ENCODE measurements around the gene PIGM. TPM values are rescaled to one million over a fixed set of nuclear protein-coding genes. Genes with fewer than 3 reads are reported as not detected.

The PIGM gene
- polyA plus RNA-seq (ENCODE audit: insufficient read depth in 1 of 5, insufficient read length in 5 of 5, low replicate concordance in 1 of 5): 10 to 100 TPM in 4 of 5 donors, 1 to 10 TPM in 1; 9.7 to 14.7 (median 13.0) TPM
- long read RNA-seq, donor 1, full-length matches to known transcripts: 29 of 29 reads
- long read RNA-seq, donor 1, partial matches to known transcripts: 0 of 29 reads
- long read RNA-seq, donor 1, other reads (novel, unspliced or antisense): 0 of 29 reads
- long read RNA-seq, donor 2, full-length matches to known transcripts: 32 of 32 reads
- long read RNA-seq, donor 2, partial matches to known transcripts: 0 of 32 reads
- long read RNA-seq, donor 2, other reads (novel, unspliced or antisense): 0 of 32 reads
- long read RNA-seq, donor 3, full-length matches to known transcripts: 51 of 51 reads
- long read RNA-seq, donor 3, partial matches to known transcripts: 0 of 51 reads
- long read RNA-seq, donor 3, other reads (novel, unspliced or antisense): 0 of 51 reads
- long read RNA-seq, donor 4, full-length matches to known transcripts: 43 of 43 reads
- long read RNA-seq, donor 4, partial matches to known transcripts: 0 of 43 reads
- long read RNA-seq, donor 4, other reads (novel, unspliced or antisense): 0 of 43 reads
- long read RNA-seq, donor 5, full-length matches to known transcripts: 50 of 50 reads
- long read RNA-seq, donor 5, partial matches to known transcripts: 0 of 50 reads
- long read RNA-seq, donor 5, other reads (novel, unspliced or antisense): 0 of 50 reads
- long read RNA-seq, donor 6, full-length matches to known transcripts: 51 of 51 reads
- long read RNA-seq, donor 6, partial matches to known transcripts: 0 of 51 reads
- long read RNA-seq, donor 6, other reads (novel, unspliced or antisense): 0 of 51 reads
- long read RNA-seq, donor 7, full-length matches to known transcripts: 28 of 28 reads
- long read RNA-seq, donor 7, partial matches to known transcripts: 0 of 28 reads
- long read RNA-seq, donor 7, other reads (novel, unspliced or antisense): 0 of 28 reads
- long read RNA-seq, donor 8, full-length matches to known transcripts: 19 of 19 reads
- long read RNA-seq, donor 8, partial matches to known transcripts: 0 of 19 reads
- long read RNA-seq, donor 8, other reads (novel, unspliced or antisense): 0 of 19 reads

DNA sequence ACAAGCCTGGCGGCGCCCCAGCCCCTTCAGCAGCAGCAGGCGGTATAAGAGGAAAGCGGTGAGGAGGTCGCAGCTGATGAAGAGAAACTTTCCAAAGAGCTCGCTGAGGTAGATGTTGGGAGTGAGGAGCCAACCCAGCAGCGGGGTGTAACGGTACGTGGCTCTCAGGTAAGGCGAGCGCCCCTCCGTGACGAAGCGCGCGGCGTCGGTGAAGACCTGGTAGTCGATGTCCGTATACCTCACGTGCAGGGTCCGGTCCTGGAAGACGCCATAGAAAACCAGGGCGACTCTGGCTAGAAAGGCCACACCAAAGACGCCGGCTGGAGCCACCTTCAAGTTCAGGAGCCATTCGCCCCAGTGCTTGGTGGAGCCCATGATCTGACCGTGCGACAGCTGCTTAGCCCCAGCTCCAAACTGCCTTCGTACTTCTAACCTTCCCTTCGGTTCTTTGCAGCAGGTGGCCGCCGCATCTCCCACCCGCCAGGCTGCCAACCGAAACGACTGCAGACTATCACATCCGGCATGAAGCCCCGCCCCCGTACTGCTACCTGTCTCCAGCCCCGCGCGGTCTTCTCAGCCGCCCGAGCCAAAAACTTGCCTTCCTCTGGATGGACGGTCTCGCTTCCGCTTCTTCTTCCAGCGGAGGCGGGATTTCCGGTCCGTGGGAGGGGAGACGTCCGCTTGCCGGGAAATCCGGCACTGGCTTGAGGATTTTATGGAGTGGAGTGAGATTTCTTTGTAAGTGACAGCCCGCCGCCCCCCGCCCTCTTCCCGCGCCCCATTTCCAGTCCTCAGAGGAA, at the start of gene PIGM:
TSS of gene PIGM (minus strand) at position 626 of the 800 bp plus-strand sequence. CDS start at position 375, 251 bp downstream.
- peak; percentile 86 to 90 for DNase-seq

DNA sequence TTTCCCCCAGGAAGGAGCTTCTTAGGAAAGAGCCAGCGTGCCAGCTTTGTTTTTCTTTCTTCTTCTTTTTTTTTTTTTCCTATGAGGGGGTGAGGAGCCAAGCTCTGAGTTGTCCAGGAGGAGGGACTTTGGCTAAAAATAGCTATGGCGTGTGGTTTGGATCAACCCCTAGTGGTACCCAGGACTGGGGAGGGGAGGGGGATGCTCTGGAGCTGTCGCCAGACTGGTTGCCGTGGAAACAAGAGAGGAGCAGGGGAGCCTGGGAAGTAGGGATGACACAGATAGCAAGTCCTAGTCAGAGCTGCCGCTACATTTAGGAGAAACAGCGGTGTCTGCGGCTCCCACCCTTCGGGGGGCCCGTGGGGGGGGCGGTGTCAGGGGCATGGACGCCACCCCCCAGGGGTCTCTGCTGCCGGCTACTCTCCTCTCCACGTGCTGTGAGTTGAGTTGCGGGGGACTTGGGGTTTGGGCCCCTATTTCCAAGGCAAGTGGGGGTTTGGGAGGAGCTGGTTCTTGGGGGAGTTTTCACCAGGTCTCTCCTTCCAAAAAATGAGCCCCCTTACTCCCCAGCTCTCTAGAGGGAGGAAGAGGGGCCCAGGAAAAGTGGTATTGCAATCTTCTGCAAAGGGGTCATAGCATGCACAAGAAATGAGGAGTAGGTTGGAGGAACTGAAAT, 49.6 kb upstream of the PIGM start, which contains the start of gene KCNJ9:
TSS of gene KCNJ9 (plus strand) at position 278 of the 676 bp plus-strand sequence. CDS start 2,493 bp downstream, outside the sequence.
- DNase-seq: no peak

DNA sequence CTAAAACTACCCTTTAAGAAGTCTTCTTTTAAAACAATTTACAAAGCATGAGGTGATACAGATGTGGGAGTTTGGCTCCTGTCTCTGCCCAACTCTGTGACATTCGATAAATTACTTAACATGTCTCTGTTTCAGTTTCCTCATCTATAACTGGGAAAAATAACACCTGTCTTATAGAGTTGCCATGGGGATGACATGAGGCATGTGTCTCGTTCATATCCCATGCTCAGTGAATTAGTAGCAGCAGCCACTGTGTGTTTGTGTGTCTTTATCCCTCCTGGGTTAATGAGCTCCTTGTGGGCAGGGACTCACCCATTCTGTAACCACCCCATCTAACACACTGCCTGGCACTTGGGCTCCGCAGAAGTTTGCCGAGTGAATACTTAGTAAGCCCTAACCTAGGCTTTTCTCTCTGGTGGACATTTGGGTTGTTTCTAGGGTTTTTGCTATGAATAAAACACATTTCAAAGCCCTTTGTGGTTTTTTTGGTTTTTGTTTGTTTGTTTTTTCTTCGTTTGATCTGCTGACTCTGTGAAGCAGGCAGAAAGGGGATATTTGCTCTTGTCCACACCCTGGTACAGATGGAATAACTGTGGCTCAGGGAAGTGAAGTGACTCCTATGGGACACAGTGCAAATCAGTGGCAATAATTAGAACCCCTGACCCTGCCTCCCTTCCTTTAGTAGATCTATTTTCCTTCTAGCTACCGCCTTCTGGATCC, 48.8 kb upstream of the PIGM start:
- DNase-seq: no peak

DNA sequence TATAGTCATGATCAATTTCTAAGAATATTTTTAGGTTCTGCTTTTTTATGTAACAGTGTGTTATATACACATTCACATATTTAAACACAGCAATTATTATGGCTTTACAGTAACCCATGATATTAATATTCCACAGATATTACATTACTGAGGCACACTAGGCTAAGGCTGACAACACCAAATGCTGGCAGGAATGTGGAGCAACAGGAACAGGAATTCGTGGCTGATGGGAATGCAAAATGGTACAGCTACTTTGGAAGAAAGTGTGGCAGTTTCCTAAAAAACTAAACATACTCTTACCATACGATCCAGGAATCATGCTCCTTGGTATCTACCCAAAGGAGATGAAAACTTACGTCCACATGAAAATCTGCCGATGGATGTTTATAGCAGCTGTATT, 47.7 kb upstream of the PIGM start:
- no peak for DNase-seq

DNA sequence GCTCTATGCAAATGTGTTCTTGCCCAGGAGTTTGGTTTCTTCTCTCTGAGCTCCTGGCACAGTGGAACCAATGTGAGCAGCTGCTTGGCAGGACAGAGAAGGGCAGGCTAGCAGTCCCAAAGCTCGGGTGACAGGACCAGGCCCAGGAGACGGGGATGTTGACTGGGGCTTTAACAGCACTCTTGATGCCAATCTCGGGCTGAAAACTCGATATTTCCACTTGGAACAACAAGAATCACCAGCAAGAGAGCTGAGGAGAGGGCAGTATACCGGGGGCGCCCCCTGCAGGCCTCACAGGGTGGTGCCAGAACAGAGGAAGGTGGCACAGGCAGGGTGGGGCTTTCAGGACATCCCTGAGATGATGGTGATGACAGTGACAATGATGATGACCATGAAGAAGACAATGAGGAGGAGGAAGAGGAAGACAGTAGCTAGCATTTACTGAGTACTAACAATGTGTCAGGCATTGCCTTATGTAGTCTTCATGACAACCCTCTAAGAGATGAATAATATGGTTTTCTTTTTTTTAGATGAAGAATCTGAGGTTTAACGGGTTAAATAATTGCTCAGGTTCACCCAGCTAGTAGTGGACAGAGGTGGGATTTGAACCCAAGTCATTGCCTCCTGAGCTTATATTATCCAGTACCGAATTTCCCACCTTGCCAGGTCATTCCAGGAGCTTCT, 46.9 kb upstream of the PIGM start:
- DNase-seq: no peak

DNA sequence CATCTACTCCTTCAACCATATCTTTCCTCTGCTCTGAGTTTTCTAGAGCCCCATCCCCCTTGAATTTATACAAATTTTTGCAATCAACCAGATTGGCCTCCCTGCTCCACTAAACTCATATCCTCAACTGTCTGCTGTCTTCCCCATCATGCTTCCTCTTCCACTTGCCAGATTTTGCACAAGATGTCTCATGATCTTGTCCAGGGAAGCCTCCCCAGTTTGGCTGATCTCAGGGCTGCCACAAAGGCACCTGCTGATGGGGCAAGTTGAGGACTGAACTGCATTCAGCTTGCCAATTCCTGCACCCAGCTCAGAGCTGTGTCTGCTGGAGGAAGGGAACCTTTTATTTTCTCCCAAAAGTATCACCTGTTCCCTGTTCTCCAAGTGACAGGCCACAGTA, 45.7 kb upstream of the PIGM start:
- DNase-seq: no peak

DNA sequence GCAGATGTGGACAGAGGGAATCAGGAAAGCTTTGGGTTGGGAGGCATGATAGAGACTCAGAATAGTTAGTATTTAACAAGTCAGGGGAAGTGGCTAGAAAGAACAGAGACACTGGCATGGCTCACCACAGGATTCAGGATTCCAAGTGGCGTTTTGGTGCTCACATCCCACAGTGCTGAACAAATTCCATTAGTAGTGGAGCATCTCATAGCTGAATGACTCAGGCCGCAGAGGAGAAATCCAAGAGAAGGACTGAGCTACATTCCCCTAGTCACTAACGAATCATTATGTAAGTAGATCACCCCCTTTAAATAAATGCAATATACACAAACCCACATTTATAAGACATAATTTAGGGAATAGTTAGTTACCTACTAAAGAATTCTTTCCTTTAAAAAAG, 44.5 kb upstream of the PIGM start:
- no peak for DNase-seq

DNA sequence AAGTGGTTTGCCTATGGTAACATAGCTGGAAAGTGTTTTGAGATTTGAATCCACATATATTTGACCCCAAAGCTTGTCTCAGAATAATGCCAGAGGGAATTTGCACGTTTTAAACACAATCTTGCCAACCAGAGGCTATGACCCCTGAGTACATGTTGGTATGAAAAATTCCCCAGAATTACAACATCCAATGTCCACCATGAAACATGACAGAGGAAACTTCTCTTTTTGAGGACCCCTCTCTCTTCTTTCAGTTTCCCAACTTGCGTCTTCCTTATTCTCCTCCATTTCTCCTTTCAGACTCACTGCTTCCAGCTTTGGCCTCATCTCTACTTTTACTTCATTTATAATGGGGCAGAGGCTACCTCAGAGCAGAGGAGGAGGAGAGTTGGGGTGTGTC, 44.0 kb upstream of the PIGM start:
- no peak for DNase-seq

DNA sequence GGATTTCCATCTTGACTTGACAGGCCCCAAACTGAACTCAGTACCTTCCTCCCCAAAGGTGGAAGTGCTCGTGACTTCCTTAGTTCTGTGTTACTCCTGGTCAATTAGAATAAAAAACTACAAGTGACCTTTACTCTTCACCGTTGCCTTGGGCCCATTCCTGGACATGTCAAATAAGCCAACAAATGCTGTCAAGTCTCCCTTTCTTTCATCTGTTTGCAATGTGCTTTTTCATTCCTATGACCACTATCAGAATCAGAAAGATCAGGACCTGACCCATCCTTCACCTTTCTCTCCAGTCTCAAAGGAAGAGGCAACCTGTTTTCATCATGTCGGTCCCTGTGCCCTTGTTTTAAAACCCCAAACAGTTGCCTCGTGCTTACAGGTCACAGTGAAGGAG, 43.1 kb upstream of the PIGM start:
- DNase-seq: no peak

DNA sequence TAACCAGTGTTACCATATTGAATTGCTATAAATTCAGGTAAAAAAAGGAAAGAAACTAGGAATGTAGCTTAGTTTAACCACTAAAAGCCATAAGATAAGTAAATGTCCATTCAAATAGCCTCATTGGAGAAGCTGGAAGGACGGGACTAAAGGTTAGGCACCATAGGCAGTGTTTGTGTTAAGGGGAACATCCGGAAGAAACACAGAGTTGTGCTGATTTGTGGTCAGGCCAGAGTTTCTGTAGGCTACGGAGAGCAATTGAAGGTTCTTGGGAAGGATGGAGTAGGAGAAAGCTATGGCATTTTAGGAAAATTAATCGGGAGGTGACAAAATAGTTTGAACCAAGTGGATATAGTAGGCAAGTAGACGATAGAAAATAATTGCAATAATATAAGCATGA, 39.5 kb upstream of the PIGM start:
- DNase-seq: no peak

DNA sequence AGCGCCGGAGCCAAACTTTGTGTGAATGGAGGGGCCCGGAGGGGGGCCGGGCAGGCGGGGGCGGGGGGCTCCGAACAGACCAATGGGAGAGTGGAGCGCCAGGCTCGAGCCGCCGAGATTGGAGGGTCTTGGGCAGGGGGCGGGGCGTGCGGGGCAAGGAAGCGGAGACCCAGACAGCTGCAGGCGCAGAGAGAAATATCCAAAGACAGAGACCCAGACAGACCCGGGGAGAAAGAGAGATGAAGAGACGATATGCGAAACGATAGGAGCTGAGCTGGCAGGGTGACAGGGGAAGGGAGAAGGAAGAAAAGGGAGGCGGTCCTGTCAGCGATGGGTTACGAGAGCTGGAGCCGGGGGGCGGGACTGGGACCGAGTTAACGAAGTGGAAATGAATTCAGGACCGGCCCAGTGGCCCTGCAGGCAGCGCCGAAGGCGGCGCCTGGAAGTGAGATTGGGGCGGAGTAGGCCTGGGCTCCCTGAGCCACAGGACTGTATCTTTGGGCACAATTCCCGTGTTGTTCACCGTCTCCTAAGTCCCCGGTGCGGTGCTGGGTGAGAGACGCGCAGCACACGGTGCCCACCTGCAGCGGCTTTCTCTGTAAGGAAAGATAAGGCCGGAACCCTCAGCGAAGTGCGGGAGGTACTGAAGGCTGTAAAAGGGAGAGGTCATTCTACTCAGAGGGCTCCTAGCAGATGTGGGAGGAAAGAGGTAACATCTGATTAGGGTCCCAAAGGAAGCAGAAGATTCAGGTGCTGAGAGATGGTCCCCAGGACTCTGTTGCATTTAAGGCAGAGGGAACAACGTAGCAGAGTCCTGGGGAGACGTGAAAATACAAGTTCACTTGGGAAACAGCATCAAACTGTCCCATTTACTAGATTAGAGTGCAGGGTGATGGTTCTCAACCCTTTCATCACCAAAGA, 38.7 kb upstream of the PIGM start:
- peak; percentile 51 to 64 for DNase-seq

DNA sequence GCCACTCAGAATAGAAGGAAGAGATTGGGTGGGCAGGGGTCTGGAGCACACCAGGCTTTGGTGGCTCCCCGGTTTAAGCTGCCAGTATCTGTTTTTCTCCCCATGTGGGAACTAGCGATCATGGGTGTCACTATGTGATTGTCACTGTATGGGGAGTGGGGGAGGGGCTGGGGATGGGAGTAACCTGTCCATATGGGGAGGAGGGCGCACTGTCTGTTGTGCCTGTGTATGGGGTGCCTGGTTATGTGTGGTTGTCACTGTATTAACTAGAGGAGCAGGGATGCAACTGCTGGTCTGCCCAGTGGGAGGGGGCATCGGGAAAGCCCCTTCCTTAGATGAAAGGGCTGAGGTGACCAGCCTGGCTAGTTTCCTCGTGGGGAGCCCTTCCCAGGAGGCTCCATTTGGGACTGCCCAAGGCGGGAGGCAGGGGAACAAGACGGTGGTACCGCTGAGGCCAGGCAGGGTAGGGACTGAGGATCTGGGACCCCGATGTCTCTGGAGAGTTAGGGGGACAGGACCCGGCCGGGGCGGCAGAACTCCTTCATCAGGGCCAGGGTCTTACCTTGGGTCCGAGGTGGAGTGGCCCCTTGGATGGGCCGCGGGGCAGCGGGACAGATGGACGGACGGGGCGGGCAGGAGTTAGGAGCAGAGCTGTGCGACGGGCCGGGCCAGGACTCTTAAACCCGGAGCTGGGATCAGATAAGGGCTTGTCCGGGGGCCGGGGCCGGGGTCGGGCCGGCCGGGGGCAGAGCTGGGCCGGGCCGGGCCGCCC, 37.9 kb upstream of the PIGM start, which contains the start of gene KCNJ10:
TSS of gene KCNJ10 (minus strand) at position 701 of the 772 bp plus-strand sequence. CDS start 27,628 bp downstream, outside the sequence.
- DNase-seq: no peak

DNA sequence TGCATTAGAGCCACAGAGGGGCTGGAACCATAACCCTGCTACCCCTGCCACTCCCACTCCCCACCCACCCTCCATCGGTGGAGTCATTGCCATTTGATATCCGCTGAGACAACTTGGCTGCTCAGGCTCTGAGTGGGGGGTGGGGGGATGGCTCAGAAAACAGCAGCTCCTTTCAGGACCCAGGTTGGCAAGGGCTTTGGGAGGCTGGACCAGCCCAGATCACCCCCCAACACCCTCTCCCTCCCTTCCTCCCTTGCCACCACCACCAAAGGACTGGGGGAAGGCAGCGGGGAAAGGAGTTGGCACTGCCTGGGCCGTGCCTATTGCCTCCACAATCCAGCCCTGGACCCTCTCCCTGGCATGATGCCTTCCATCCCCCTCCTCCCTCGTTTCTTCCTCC, 36.4 kb upstream of the PIGM start:
- no peak for DNase-seq

DNA sequence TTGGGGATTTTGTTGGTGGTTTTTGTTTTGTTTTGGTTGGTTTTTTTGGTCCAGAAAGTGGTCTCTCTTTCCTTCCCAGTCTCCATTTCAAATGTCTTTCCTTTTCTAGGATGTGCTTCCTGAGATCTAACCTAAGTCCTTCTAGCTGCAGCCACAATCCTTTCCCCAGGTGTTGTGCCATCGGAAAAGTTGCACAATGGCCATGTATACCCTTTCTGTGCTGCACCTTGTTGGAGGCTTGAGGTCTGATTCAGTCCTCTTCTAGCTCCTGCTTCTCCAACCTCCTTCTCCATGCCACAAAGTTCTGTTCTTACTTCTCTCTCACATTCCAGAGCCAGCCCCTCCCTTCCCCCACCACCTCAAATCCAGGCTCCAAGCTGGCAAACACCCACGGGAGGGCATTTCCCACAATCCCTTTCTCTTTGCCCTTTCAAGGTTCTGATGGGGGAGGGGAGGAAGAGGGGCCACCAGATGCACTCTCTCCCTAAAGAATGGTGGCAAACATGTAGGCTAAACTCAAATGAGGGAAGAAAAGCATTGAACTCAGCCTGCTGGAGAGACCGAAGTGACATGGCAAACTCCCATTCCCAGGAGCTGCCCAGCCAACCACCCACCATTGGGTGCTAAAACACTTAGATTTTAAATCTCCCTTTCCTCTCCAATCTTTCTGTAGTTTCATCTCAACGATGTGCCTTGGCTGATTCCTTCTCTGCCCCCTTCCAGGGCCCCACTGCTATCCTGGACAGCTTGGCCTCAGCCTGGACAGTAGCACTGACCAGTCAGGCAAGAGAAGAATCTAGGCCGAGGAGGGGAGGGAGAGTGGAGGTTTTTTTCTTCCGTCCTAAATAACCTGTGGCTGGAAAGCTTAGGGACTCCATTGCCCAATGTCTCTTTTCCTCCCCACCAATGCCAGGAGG, 35.3 kb upstream of the PIGM start:
- DNase-seq: no peak

DNA sequence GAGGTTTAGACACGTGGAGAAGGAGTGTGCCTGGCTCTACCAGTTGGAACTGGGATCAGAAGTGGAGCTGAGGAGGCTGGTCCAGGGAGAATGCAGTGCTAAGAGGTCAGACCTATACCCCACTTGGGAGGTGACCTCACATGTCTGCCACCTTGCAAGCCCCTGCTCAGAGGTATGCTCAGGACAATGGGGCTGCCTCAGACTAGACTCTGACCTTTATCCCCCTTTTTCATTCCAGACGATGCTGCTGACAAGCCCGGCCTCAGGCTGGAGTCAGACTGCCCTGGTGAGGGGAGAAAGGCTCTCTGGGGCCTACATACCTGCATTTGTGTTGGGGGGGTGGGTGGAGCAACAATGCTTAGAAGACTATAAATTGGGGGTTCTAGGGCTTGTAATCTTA, 33.0 kb upstream of the PIGM start:
- no peak for DNase-seq

DNA sequence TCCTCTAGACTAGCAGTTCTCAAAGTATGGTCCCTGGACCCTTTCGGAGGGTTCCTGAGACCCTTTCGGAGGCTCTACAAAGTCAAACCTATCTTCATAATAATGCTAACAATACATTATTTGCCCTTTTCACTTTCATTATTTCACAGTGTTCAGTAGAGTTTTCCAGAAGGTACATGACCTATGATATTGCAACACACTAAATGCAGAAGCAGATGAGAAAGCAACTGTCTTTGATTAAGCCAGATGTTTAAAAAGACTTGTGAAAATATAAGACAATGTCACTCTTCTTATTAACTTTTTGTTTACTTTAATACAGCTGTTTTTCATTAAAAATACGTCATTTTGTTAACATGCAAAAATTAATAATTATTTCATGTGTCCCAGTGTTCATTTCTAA, 32.4 kb upstream of the PIGM start:
- no peak for DNase-seq

All from right lung (tissue), 10 donors.